Endothelial cell of umbilical vein (primary cell): ENCODE measurements around the gene SLC52A1. TPM values are rescaled to one million over a fixed set of nuclear protein-coding genes. Genes with fewer than 3 reads are reported as not detected.

Experiments
- BruUV-seq: library from RNA; stranded (reverse); fragments of 400-500 nt; replicated peaks from 2 replicates; lab custom pipeline; 2021; lab: Mats Ljungman, UMichigan
- CTCF ChIA-PET: fragments of 300-600, 350-600 bp; sonication (Branson Sonifier 250); formaldehyde crosslinking; loops from one replicate; lab custom pipeline; 2021; ENCODE audit warnings: antibody characterized with exemption, inconsistent platforms; lab: Charles Lee
- POLR2A ChIA-PET: fragments of 300-600, 350-600 bp; sonication (Branson Sonifier 250); formaldehyde crosslinking; loops from one replicate; lab custom pipeline; 2021; ENCODE audit warnings: antibody characterized with exemption, inconsistent platforms; lab: Charles Lee
- DNase-seq: peaks from one replicate; pipeline ENCODE4 v3.0.0-alpha.2; 2011; ENCODE audit warnings: low read depth, low spot score
- FAIRE-seq: peaks from 2 replicates; lab custom pipeline; 2011; peaks lifted over from hg19 to GRCh38; lab: Jason Lieb, UNC
- H2AFZ ChIP-seq: 2 replicates; pipeline ENCODE4 v1.6.0; 2012; ENCODE audit warnings: low read depth, low read length, control low read depth, inconsistent platforms
- H3K27ac ChIP-seq: 2 replicates; pipeline ENCODE4 v1.5.1; 2011; ENCODE audit warnings: low read depth, mild to moderate bottlenecking, control low read depth, low read length, moderate library complexity; ENCODE audit not compliant: insufficient read depth
- H3K27me3 ChIP-seq, 2 experiments: 2 replicates each; pipeline versions ENCODE4 v1.6.0 to v1.6.1; 2011; ENCODE audit warnings: low read length in 2 of 2, mixed read lengths in 1 of 2; ENCODE audit not compliant: control insufficient read depth in 2 of 2, insufficient read depth in 2 of 2
- H3K36me3 ChIP-seq, 2 experiments: 2 replicates in 1 of 2; 3 replicates in 1 of 2; pipeline ENCODE4 v1.5.1; 2011; ENCODE audit warnings: low read length in 2 of 2, mild to moderate bottlenecking in 1 of 2, moderate library complexity in 1 of 2; ENCODE audit not compliant: control insufficient read depth in 2 of 2, insufficient read depth in 2 of 2; ENCODE audit errors: extremely low read depth in 1 of 2
- H3K4me1 ChIP-seq: 3 replicates; pipeline ENCODE4 v1.5.1; 2011; ENCODE audit warnings: mild to moderate bottlenecking, low read length; ENCODE audit not compliant: control insufficient read depth, insufficient read depth; ENCODE audit errors: extremely low read depth
- H3K4me2 ChIP-seq: 2 replicates; pipeline ENCODE4 v1.6.1; 2011; ENCODE audit warnings: low read length, control low read depth, mixed read lengths; ENCODE audit not compliant: insufficient read depth
- H3K4me3 ChIP-seq, 3 experiments: fragments of 200-600 bp in 1 of 3; sonication (generic), shearing (Covaris generic) in 1 of 3; replicated peaks in 1 of 3; 2 replicates each; pipeline ENCODE4 v1.5.1; 2011 to 2016; ENCODE audit warnings: control low read depth in 3 of 3, low read length in 3 of 3, mild to moderate bottlenecking in 2 of 3, inconsistent platforms in 1 of 3, low read depth in 1 of 3, moderate library complexity in 1 of 3; ENCODE audit not compliant: insufficient read depth in 1 of 3
- H3K79me2 ChIP-seq: 2 replicates; pipeline ENCODE4 v1.6.0; 2012; ENCODE audit warnings: low read length, inconsistent platforms; ENCODE audit not compliant: control insufficient read depth, insufficient read depth
- H3K9ac ChIP-seq: replicated peaks from 2 replicates; pipeline ENCODE3; 2011; ENCODE audit warnings: low read length, control low read depth; ENCODE audit not compliant: insufficient read depth; ENCODE audit errors: extremely low read depth
- H3K9me1 ChIP-seq: replicated peaks from 3 replicates; pipeline ENCODE4 v1.6.0; 2011; ENCODE audit warnings: mild to moderate bottlenecking, low read length; ENCODE audit not compliant: control insufficient read depth, insufficient read depth; ENCODE audit errors: extremely low read depth
- H3K9me3 ChIP-seq: replicated peaks from 2 replicates; pipeline ENCODE4 v1.5.1; 2012; ENCODE audit warnings: low read length, inconsistent platforms; ENCODE audit not compliant: control insufficient read depth, insufficient read depth
- H4K20me1 ChIP-seq: replicated peaks from 2 replicates; pipeline ENCODE3; 2011; ENCODE audit warnings: mild to moderate bottlenecking, low read length; ENCODE audit not compliant: control insufficient read depth, insufficient read depth; ENCODE audit errors: extremely low read depth
- CTCF ChIP-seq, 2 donors: IDR thresholded peaks; 1 replicate in 1 of 2; 2 replicates in 1 of 2; pipeline ENCODE4 v1.5.1; 2011; ENCODE audit warnings: low read length in 2 of 2, mild to moderate bottlenecking in 2 of 2, moderate library complexity in 2 of 2, control low read depth in 1 of 2, inconsistent platforms in 1 of 2, low read depth in 1 of 2; ENCODE audit not compliant: insufficient read depth in 1 of 2; ENCODE audit errors: extremely low read depth in 1 of 2
- EZH2 ChIP-seq: IDR thresholded peaks from 2 replicates; pipeline ENCODE4 v1.6.1; 2012; ENCODE audit warnings: borderline replicate concordance, low read depth, mild to moderate bottlenecking, moderate library complexity, low read length, inconsistent platforms; ENCODE audit not compliant: severe bottlenecking
- FOS ChIP-seq: IDR thresholded peaks from 2 replicates; pipeline ENCODE4 v1.6.1; 2011; ENCODE audit warnings: mild to moderate bottlenecking, low read length, moderate library complexity, borderline replicate concordance; ENCODE audit not compliant: insufficient read depth
- GATA2 ChIP-seq: IDR thresholded peaks from 2 replicates; pipeline ENCODE4 v1.7.0; 2011; ENCODE audit warnings: low read depth, mild to moderate bottlenecking, moderate library complexity, mixed read lengths, low read length; ENCODE audit not compliant: insufficient read length, insufficient read depth
- JUN ChIP-seq: IDR thresholded peaks from 2 replicates; pipeline ENCODE4 v1.6.1; 2011; ENCODE audit warnings: borderline replicate concordance, low read depth; ENCODE audit not compliant: insufficient read length, insufficient read depth
- MAX ChIP-seq: IDR thresholded peaks from 2 replicates; pipeline ENCODE4 v1.6.1; 2011; ENCODE audit not compliant: insufficient read depth, insufficient read length
- MYC ChIP-seq: IDR thresholded peaks from one replicate; pipeline ENCODE4 v1.6.1; 2011; ENCODE audit warnings: mild to moderate bottlenecking, low read depth, low read length
- POLR2A ChIP-seq: IDR thresholded peaks from 2 replicates; pipeline ENCODE4 v1.6.1; 2012; ENCODE audit warnings: low read depth, mild to moderate bottlenecking, control low read depth, low read length
- POLR2AphosphoS5 ChIP-seq: IDR thresholded peaks from 2 replicates; pipeline ENCODE4 v1.6.1; 2012; ENCODE audit warnings: low read depth, mild to moderate bottlenecking, control low read depth, low read length, moderate library complexity; ENCODE audit not compliant: insufficient read depth
- dilution Hi-C: fragments of 300-500 bp; cut with MboI; formaldehyde crosslinking; loops from one replicate; pipeline ENCODE4 v1.15.0; 2019; ENCODE audit warnings: low sequenced_read_pairs; ENCODE audit not compliant: extremely low pct_ligation_motif_present
- intact Hi-C: fragments of 100-400 bp; cut with micrococcal nuclease; formaldehyde crosslinking; loops from one replicate; pipeline ENCODE4 v1.10.0; 2022
- polyA plus RNA-seq, 4 experiments: library from polyadenylated mRNA; depleted of rRNA in 3 of 4; stranded (reverse) in 3 of 4; unstranded in 1 of 4; fragments of >200 nt; gene quantifications; 2 replicates each; pipeline versions ENCODE4 v1.2.1 to v1.2.3, GENCODE V29; 2011 to 2012; ENCODE audit warnings: missing spikeins in 1 of 4
- total RNA-seq: library from RNA; stranded (reverse); gene quantifications from 2 replicates; pipeline ENCODE4 v1.2.3, GENCODE V29; 2021

The SLC52A1 gene
- total and polyA plus RNA-seq, 2 donors (not counting 3 experiments of a cell fraction or from before 2014, with no cell fraction given) = 0.04 TPM; not detected in 1

DNA sequence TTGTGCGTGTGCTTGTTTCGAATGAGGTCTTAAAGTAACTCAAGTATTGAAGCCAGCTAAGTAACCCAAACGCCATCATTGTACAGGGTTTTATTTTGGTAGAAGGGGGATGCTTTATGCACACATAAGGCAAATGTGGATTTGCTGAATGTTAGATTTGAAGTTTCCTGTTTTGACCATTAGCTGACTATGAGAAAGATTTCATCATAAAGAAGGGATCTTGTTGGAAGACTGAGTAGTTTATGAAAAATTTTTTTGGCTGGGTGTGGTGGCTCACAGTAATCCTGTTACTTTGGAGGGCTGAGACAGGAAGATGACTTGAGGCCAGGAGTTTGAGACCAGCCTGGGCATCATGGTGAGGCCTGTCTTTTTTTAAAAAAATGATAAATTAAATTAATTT lies 33.0 kb upstream of the SLC52A1 start:
- intact Hi-C loops = no loop called here
- no TSS peak for BruUV-seq

More for the DNA sequence above, 33.0 kb upstream of the SLC52A1 start:
- TF ChIP-seq EZH2 (no peak), POLR2A (no peak), CTCF (IDR thresholded peaks at IDR 0.05; ENCODE audit: extremely low read depth in 1 of 2, insufficient read depth in 1 of 2, low read depth in 1 of 2, low read length in 2 of 2) (no peak), GATA2 (no peak), FOS (no peak), POLR2AphosphoS5 (no peak), MAX (no peak), JUN (no peak), MYC (no peak)
- dilution Hi-C loops = no loop called here
- ChIA-PET POLR2A (interaction anchor here (0.6 kb wide), 1 partner anchor 288 kb away, joined by 3 read pairs; no protein-coding TSS in a partner anchor), CTCF (interaction anchor here (0.9 kb wide), 1 partner anchor 166 kb away, joined by 3 read pairs; the partner anchor contains the start of gene CHRNE)
- Histone ChIP-seq H3K4me1 (no peaks in the 10 kb centered on the region), H3K4me2 (no peak overlapping the region), H3K36me3 (no peaks in the 10 kb centered on the region), H2AFZ (no peak overlapping the region), H3K79me2 (no peaks in the 10 kb centered on the region), H3K9me3 (no peaks in the 10 kb centered on the region), H3K9me1 (no peaks in the 10 kb centered on the region), H3K9ac (no peak overlapping the region), H3K27ac (no peak overlapping the region), H4K20me1 (no peaks in the 10 kb centered on the region), H3K27me3 (no peaks in the 10 kb centered on the region), H3K4me3 (no peak overlapping the region)
- no peak for DNase-seq
- FAIRE-seq = no peak
